ENCODE results near the gene EPX.

DNA sequence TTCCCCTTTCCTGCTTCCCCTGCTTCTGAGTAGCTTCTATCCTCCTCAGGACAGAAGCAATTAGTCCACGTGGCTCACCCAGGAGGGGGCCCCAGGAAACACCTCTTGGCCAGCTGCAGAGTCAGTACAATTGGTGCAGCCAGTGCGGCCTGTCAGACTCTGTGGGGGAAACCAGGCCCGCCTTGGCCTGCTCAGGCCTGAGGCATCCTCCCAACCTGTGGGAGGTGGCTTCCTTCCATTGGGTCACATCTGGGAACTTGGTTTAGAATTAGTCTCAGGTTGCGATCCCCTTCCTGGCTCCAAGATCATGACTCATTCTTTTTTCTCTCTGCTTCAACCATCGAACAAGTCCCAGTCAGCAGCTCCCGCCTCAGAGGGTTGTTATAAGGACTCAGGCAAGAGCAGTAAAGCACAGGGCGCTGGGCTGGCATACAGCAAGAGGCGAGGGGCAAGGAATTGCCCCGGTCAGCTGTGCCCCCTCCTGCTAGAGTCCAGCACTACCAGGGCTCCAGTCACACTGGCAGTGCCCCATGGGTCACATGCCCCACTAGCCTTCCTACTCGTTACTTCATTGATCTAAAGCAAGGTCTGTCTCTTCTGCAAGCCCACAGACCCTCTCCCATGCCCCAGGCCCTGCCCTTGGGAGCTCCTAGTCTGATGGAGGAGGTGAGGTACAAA is 8.1 kb upstream of the EPX start:
- TF ChIP-seq, protein P1, sequence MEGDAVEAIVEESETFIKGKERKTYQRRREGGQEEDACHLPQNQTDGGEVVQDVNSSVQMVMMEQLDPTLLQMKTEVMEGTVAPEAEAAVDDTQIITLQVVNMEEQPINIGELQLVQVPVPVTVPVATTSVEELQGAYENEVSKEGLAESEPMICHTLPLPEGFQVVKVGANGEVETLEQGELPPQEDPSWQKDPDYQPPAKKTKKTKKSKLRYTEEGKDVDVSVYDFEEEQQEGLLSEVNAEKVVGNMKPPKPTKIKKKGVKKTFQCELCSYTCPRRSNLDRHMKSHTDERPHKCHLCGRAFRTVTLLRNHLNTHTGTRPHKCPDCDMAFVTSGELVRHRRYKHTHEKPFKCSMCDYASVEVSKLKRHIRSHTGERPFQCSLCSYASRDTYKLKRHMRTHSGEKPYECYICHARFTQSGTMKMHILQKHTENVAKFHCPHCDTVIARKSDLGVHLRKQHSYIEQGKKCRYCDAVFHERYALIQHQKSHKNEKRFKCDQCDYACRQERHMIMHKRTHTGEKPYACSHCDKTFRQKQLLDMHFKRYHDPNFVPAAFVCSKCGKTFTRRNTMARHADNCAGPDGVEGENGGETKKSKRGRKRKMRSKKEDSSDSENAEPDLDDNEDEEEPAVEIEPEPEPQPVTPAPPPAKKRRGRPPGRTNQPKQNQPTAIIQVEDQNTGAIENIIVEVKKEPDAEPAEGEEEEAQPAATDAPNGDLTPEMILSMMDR (IDR thresholded peaks at IDR 0.05), result no peak
- no peak for TF ChIP-seq POLR2A (IDR thresholded peaks at IDR 0.05)
